B cell (primary cell): ENCODE measurements around the gene EMX2.

Experiments
- EZH2 ChIP-seq: IDR thresholded peaks from 2 replicates; pipeline ENCODE4 v1.6.1; 2012; ENCODE audit warnings: borderline replicate concordance, low read depth, mild to moderate bottlenecking, moderate library complexity, low read length; ENCODE audit not compliant: insufficient read depth, poor library complexity, severe bottlenecking
- TF ChIP-seq, protein P1 (sequence below): fragments of 200-600 bp; IDR thresholded peaks from one replicate; pipeline ENCODE4 v1.8.0; 2022; ENCODE audit warnings: antibody characterized with exemption, mild to moderate bottlenecking

DNA sequence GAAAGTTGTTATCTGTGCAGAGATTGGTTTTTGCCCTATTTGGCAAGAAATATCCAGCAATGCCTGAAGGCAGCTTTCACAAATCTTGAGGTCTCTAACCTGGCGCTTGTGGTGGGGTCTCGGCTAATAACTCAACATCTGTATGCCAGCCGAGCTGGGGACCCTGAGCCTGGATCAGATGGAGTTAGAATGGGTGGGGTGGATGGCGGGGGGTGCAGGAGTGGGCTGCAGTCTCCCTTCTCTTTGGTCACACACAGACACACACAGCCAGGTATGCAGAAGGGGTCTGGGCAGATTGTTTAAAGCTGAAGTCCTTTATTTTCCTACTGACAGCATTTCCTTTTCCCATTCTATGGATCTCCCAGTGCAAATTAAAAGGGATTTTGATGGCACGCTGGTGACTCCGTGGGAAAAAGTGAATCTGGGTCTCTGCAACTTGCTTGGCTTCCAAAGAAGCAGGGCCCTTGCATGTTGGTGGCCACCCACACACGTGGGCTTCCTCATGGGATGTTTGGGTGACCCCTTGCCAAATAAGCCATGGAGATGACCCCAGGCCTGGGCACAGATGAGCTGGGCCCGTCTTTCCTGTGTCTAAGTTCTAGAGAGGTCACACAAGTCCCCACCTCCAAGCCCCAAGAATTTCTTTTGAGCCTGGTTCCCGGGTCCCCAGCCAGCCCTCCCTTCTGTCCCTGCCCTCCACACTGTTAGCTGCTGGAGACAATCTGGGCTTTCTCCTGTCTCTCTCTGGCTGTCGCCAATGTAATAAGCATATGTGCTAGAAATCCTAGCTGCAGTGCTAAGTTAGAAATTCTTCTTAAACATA lies 39.9 kb upstream of the EMX2 start:
- TF ChIP-seq EZH2: no peak
- TF ChIP-seq, protein P1, sequence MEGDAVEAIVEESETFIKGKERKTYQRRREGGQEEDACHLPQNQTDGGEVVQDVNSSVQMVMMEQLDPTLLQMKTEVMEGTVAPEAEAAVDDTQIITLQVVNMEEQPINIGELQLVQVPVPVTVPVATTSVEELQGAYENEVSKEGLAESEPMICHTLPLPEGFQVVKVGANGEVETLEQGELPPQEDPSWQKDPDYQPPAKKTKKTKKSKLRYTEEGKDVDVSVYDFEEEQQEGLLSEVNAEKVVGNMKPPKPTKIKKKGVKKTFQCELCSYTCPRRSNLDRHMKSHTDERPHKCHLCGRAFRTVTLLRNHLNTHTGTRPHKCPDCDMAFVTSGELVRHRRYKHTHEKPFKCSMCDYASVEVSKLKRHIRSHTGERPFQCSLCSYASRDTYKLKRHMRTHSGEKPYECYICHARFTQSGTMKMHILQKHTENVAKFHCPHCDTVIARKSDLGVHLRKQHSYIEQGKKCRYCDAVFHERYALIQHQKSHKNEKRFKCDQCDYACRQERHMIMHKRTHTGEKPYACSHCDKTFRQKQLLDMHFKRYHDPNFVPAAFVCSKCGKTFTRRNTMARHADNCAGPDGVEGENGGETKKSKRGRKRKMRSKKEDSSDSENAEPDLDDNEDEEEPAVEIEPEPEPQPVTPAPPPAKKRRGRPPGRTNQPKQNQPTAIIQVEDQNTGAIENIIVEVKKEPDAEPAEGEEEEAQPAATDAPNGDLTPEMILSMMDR: no peak
